HUDEP-2 (cell line): Measurements from ENCODE around the gene ZC3H13.

Source experiments
- DNase-seq, 76 experiments: peaks; one replicate each; lab custom pipeline; 2025; ENCODE audit not compliant: unreplicated experiment in 76 of 76; lab: John Stamatoyannopoulos, UW

ZC3H13 gene

GRCh38 chr13:45907503-45907902, 145.0 kb downstream of the ZC3H13 start:
- no peak for DNase-seq
